Measurements from ENCODE around the gene AKTIP.

DNA sequence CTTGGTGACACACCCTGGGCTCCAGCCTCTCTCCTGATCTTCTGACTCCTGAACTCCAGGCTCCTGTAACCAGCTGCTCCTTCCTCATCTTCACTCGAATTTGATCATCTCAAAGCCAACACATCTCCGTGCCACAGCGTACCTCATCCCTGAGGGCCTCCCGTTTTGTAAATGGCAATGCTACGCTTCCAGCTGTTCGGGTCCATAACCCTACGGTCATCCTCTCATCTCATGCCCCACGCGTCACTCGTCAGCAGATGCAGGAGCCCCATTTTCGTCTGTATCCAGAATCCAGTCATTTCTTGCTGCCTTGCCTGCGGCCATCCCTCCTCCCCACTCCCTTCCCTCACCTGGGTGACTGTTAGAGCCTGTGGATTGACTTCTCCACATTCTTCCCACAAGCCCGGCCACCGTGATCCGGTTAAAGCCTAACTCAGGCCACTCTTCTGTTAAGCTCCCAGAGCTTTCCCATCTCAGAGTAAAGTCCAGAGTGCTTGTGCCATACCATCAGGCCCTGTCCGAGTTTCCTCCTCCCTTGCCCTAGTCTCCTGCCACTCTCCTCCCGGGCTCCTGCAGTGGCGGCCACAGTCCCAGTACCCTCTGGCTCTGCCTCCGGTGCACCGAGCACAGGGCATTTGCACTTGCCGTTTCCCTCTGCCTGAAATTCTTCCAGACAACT, 20.3 kb upstream of the AKTIP start:
- TF ChIP-seq BHLHE40 (IDR thresholded peaks at IDR 0.05; ENCODE audit: low read depth, low read length): no peak
- no peak for TF ChIP-seq CTCF (conservative IDR thresholded peaks at IDR 0.05; ENCODE audit: low read depth, low read length)
- no peak for TF ChIP-seq POLR2A (IDR thresholded peaks at IDR 0.05; ENCODE audit: low read depth, low read length)
- TF ChIP-seq CEBPB (IDR thresholded peaks at IDR 0.05; ENCODE audit: low read depth, low read length): no peak
- TF ChIP-seq MXI1 (IDR thresholded peaks at IDR 0.05; ENCODE audit: borderline replicate concordance, low read depth, low read length): no peak
- no peak for TF ChIP-seq MAFK (IDR thresholded peaks at IDR 0.05; ENCODE audit: low read depth, low read length)
- TF ChIP-seq SMC3 (IDR thresholded peaks at IDR 0.05; ENCODE audit: low read depth, low read length): no peak
- no peak for TF ChIP-seq MAZ (IDR thresholded peaks at IDR 0.05; ENCODE audit: borderline replicate concordance, low read depth, low read length)
